GM12874 (cell line): ENCODE data around the gene CCDC86.

Source experiments
- TF ChIP-seq, protein P1 (sequence below): IDR thresholded peaks from 2 replicates; pipeline ENCODE4 v1.5.1; 2011; ENCODE audit warnings: low read depth, mild to moderate bottlenecking, control low read depth, low read length, moderate library complexity; ENCODE audit not compliant: insufficient read depth

Gene CCDC86

DNA sequence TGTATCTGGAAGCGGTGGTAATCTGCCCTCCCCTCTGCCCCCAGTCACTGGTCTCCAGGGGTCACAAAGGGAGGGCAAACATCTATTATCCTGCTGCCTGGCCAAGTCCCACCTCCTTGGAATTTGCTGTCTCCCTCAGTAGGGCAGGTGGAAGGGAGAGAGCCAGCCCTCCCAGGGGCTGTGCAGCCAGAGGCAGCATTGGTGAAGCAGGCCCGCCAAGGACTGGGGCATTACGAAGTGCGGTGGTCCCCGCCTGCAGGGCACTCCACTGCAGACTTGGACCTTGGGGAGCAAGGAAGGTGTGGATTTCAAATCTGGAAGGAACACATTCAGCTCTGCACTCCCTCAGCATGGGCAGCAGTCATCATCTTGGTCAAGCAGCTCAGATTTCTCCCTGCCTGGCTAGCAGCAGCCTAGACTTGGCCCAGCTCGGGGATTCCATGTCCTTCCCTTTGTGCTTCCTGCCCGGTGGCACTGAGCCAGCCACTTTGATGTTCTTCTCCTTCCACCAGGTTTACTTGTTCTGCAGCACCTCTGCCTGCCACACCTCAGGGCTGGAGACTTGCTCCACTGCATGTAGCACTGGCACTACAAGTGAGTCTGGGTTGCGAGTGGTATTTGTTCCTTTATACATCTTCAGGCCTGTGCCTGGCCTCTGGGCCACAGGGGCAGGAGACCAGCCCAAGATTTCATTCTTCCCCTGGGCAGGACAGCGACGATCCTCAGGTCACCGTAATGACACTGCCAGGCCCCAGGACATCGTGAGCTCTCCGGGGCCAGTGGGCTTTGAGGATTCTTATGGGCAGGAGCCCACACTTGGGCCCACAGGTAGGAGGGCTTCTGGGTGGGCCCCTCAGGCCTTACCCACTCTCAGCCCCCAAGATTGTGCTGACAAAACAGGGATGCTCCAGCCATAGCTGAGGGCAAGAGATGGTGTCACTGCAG lies 32.8 kb downstream of the CCDC86 start:
- TF ChIP-seq, protein P1, sequence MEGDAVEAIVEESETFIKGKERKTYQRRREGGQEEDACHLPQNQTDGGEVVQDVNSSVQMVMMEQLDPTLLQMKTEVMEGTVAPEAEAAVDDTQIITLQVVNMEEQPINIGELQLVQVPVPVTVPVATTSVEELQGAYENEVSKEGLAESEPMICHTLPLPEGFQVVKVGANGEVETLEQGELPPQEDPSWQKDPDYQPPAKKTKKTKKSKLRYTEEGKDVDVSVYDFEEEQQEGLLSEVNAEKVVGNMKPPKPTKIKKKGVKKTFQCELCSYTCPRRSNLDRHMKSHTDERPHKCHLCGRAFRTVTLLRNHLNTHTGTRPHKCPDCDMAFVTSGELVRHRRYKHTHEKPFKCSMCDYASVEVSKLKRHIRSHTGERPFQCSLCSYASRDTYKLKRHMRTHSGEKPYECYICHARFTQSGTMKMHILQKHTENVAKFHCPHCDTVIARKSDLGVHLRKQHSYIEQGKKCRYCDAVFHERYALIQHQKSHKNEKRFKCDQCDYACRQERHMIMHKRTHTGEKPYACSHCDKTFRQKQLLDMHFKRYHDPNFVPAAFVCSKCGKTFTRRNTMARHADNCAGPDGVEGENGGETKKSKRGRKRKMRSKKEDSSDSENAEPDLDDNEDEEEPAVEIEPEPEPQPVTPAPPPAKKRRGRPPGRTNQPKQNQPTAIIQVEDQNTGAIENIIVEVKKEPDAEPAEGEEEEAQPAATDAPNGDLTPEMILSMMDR, result no peak

DNA sequence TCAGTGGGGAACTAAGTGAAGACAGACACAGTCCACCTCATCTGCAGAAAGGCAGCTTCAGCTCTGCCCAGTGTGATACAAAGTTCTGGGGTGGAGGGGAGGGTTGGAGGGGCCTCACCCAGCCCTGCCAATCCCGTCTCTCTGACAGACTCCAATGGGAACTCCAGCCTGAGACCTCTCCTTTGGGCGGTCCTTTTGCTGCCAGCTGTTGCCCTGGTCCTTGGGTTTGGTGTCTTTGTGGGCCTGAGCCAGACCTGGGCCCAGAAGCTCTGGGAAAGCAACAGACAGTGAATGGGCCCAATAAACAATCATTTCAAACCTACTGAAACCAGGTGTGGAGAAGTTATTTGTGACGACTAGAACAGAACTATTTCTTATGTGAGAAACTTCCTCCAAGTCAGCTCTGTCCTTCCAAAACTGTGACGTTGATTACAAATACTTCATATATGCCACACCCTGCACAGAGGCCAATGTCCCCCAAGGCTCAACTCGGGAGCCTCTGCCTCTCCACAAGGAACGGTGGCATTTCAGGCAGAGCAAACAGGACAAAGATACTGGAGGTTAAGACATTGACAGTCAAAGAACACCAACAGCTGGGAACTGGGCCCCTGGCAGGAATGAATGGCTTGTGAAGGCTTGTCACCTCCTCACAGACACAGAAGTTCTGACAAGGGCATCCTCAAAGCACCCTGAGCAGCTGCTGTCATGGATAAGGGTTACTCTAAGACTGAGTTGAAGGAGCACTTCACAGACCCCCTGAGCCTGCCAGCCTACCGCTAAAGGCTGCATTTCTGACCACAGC lies 33.7 kb downstream of the CCDC86 start:
- TF ChIP-seq, protein P1, result no peak

DNA sequence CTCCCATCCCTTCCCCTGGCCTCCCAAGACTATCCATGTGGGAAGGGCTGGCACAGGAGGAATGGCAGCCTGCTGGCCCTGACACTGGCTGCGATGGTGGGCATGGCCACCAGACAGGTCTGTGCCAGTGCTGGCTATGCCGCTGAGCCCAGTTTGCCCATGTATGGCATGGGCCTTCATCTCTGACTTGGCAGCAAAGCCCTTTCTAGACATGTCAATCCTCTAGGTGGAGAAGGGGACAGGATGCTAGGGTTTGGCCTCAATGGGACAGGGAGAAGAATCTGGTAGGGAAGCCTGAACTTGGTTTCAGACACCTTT lies 34.2 kb downstream of the CCDC86 start:
- TF ChIP-seq, protein P1, result no peak

DNA sequence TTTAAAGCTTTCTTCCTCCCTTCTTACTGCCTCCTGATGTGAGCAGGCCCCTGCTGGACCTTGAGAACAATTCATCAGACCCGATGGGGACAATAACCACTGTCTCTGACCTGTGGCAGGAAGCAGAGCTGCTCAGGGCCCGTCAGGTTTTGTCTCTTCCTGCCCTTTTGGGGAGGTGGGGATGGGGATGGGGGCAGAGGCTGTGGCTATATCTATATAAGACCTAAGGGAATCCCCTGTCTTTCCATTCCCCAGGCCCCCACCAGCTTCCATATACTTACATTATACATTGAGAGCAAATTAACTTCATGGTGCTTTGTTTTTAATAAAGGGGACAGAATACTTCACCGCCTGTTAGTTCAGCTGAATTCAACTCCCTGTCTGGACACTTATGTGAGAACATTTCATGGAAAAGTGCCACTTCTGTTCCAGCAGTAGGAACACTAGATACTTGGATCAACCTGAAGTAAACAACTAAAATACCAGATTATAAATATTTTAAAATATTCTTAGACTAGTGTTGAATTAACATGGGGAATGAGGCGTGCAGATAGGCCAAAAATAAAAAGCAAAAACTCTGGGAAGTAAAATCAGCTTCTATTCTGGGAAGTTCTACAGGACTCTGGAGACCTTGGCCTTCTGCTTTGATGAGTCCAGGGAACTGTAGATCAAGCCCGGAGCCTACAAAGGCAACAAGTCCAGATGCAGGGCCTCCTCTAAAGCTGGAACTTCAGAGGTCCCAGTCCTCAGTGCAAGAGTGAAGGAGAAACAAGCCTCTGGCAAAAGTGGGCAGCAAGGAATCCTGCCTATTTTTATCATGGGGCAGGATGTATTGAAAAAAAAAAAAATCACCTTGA lies 36.6 kb downstream of the CCDC86 start:
- TF ChIP-seq, protein P1, result no peak

DNA sequence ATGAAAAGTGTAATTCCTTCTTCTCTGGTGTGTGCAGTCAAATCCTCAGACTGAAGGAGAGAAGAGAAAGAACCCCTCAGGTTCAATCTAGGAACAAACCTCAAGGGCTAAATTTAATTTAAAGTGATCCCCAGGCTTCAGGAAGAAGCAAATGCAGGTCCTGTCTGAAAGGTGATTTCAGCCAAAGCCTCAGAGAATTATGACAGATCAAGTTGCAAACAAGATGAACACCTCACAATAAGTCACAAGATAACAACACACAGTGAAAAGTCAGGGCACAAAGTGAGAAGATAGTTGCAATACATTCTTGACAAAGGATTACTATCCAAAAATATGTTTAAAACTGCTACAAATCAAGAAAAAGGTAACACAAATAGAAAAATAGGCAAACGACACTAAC lies 37.2 kb downstream of the CCDC86 start:
- TF ChIP-seq, protein P1, result no peak

DNA sequence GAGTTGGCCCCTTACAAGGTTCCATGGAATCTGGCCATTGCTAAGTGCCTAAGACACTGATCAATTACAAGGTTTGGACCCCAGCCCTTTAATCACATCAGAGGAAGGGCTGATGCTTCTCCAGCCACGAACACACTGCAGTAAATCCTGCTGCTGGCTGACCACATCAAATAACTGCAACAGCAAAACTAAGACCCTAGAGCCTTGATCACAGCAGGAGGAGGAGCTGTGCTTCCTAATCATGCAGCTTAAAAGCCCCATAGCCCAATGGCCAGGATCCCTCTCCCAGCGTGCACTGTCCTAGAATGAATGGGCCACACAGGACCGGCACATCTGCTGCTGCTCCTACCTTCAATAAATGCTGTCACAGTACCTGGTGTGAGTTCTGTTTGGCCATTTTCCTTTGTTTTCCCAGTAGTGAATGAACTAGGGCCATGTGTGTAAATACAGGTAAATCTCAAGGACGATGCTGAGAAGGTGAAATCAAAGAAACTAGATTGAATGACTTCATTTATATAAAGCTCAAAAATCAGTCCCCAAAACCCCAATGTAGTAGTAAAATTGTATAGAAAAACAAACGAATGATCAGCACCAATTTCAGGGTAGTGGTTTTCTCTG lies 38.2 kb downstream of the CCDC86 start:
- TF ChIP-seq, protein P1, result no peak
